ENCODE results near the gene KCNF1. TPM values are rescaled to one million over a fixed set of nuclear protein-coding genes. Genes with fewer than 3 reads are reported as not detected.

KCNF1 gene
- total RNA-seq, 1 donor from 2014 or later: 1.6 TPM

DNA sequence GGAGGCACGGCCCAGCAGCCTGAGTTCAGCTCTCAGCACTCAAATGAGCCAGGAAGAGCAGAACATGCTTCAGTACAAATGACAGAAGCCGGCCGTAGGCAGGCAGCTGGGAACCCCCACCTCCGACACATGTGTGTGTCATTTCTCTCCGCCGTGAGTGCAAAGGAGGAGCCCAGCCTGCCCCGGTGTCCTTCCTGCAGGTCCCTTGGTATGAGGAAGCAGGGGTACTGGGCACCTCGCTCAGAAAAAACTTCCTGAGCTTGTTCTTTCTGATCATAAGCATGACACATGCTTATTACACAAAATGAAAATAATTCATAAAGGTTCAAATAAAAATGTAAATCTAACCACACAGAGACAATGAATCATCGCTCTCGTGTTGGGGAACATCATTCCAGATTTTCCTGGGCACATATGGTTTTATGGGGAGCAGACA is 35.3 kb downstream of the KCNF1 start:
- no peak overlapping the region for H2AFZ ChIP-seq (ENCODE audit: low read depth, low read length)
- Mint-ChIP-seq H3K9me3 (ENCODE audit: unreplicated experiment) (peaks cover 18% of the 10 kb centered on the region), H3K36me3 (ENCODE audit: low read depth, unreplicated experiment) (no peaks in the 10 kb centered on the region), H3K27ac (ENCODE audit: unreplicated experiment) (no peak overlapping the region), H3K4me3 (ENCODE audit: unreplicated experiment) (no peak overlapping the region), H3K27me3 (ENCODE audit: low read depth, unreplicated experiment) (peaks cover 20% of the 10 kb centered on the region), H3K4me1 (ENCODE audit: low read depth, unreplicated experiment) (peaks cover 5% of the 10 kb centered on the region)
- H4K20me1 ChIP-seq (ENCODE audit: insufficient read depth, low read length): no peaks in the 10 kb centered on the region
- H3K4me3 ChIP-seq (ENCODE audit: insufficient read depth, low read depth, low read length): no peak overlapping the region
- no peak overlapping the region for H3K27ac ChIP-seq (ENCODE audit: low read depth, low read length)
- H3K36me3 ChIP-seq (ENCODE audit: insufficient read depth, low read length): no peaks in the 10 kb centered on the region
- H3K27me3 ChIP-seq (ENCODE audit: insufficient read depth, low read length): peaks cover 2% of the 10 kb centered on the region
- FAIRE-seq: no peak
- no peaks in the 10 kb centered on the region for H3K9me3 ChIP-seq (ENCODE audit: insufficient read depth, low read depth, low read length)
- peak overlapping the region; percentile 51 for H3K4me2 ChIP-seq (ENCODE audit: low read length)
- H3K79me2 ChIP-seq (ENCODE audit: insufficient read depth, low read length): no peaks in the 10 kb centered on the region
- DNase-seq (ENCODE audit: low read depth): peak; percentile 39
- TF ChIP-seq EZH2 (IDR thresholded peaks at IDR 0.05; ENCODE audit: insufficient read depth, low read length): no peak
- TF ChIP-seq, protein P1, sequence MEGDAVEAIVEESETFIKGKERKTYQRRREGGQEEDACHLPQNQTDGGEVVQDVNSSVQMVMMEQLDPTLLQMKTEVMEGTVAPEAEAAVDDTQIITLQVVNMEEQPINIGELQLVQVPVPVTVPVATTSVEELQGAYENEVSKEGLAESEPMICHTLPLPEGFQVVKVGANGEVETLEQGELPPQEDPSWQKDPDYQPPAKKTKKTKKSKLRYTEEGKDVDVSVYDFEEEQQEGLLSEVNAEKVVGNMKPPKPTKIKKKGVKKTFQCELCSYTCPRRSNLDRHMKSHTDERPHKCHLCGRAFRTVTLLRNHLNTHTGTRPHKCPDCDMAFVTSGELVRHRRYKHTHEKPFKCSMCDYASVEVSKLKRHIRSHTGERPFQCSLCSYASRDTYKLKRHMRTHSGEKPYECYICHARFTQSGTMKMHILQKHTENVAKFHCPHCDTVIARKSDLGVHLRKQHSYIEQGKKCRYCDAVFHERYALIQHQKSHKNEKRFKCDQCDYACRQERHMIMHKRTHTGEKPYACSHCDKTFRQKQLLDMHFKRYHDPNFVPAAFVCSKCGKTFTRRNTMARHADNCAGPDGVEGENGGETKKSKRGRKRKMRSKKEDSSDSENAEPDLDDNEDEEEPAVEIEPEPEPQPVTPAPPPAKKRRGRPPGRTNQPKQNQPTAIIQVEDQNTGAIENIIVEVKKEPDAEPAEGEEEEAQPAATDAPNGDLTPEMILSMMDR (IDR thresholded peaks at IDR 0.05; ENCODE audit: insufficient read depth, low read depth, low read length): no peak
- H3K9ac ChIP-seq (ENCODE audit: low read length): no peak overlapping the region
- peaks cover 11% of the 10 kb centered on the region for H3K4me1 ChIP-seq (ENCODE audit: insufficient read depth, low read length)

DNA sequence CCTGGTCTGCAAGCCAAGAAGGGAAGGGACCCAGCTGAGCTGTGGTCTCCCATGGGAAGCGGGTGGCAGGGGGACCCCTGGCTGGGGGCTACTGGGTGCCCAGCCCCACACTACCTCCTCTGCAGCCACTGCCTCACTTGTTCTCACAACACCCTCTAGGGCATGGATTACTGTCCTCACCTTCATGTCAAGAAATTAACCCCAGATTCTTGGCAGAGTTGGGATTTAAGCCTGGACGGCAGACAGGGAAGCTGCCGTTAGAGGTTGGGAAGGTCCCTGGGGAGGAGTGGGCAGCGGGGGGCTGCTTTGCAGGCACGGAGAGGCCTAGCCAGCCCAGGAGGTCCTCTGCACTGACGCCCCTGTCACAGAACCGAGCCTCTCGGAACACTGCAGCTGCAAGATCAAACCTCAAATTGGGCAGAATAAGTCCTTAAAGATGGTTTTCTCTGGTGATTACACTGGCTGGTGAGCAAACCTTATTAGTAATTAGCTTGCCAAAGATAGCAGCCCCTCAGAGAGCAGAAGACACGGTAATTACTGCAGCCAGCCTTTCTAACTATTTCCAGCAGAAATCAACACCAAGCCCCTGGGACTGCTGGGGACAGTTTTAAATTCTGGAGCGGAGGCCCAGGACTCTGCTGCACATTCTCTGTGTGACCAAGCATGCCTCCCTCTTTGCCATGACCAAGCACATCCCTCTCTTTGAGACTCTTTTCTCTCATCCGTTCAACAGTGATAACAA is 35.9 kb downstream of the KCNF1 start:
- no peak for TF ChIP-seq EZH2 (IDR thresholded peaks at IDR 0.05; ENCODE audit: insufficient read depth, low read length)
- TF ChIP-seq, protein P1 (IDR thresholded peaks at IDR 0.05; ENCODE audit: insufficient read depth, low read depth, low read length): no peak
- peaks cover 4% of the 10 kb centered on the region for H3K27me3 ChIP-seq (ENCODE audit: insufficient read depth, low read length)
- H3K4me1 ChIP-seq (ENCODE audit: insufficient read depth, low read length): peaks cover 11% of the 10 kb centered on the region
- H3K36me3 ChIP-seq (ENCODE audit: insufficient read depth, low read length): no peaks in the 10 kb centered on the region
- Mint-ChIP-seq H3K9me3 (ENCODE audit: unreplicated experiment) (peaks cover 18% of the 10 kb centered on the region), H3K4me3 (ENCODE audit: unreplicated experiment) (no peak overlapping the region), H3K36me3 (ENCODE audit: low read depth, unreplicated experiment) (no peaks in the 10 kb centered on the region), H3K4me1 (ENCODE audit: low read depth, unreplicated experiment) (peaks cover 5% of the 10 kb centered on the region), H3K27ac (ENCODE audit: unreplicated experiment) (no peak overlapping the region), H3K27me3 (ENCODE audit: low read depth, unreplicated experiment) (peaks cover 22% of the 10 kb centered on the region)
- H3K9me3 ChIP-seq (ENCODE audit: insufficient read depth, low read depth, low read length): no peaks in the 10 kb centered on the region
- H3K27ac ChIP-seq (ENCODE audit: low read depth, low read length): no peak overlapping the region
- no peak overlapping the region for H2AFZ ChIP-seq (ENCODE audit: low read depth, low read length)
- DNase-seq (ENCODE audit: low read depth) (no peak), FAIRE-seq (no peak)
- peak overlapping the region; percentile 51 for H3K4me2 ChIP-seq (ENCODE audit: low read length)
- H4K20me1 ChIP-seq (ENCODE audit: insufficient read depth, low read length): no peaks in the 10 kb centered on the region
- H3K4me3 ChIP-seq (ENCODE audit: insufficient read depth, low read depth, low read length): no peak overlapping the region
- no peak overlapping the region for H3K9ac ChIP-seq (ENCODE audit: low read length)
- H3K79me2 ChIP-seq (ENCODE audit: insufficient read depth, low read length): no peaks in the 10 kb centered on the region

DNA sequence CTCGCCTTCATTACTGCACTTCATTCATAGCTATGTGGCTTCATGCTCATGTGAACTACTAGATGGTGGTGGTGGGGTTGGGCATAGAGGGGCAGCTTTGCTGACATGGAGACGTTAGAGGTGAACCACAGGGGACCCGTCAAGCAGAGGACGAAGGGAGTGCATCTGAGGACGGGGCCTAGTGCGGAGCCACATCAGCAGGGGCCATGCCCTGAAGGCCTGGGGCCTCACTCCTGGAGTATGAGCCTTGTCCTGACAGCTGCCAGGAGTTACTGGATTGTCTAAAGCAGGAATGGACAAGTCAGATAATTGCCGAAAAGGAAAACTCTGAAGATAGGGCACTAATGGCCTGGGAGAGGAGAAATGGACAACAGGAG is 36.4 kb downstream of the KCNF1 start:
- H3K4me1 Mint-ChIP-seq (ENCODE audit: low read depth, unreplicated experiment): peaks cover 5% of the 10 kb centered on the region
- no peaks in the 10 kb centered on the region for H3K36me3 ChIP-seq (ENCODE audit: insufficient read depth, low read length)
- no peaks in the 10 kb centered on the region for H3K36me3 Mint-ChIP-seq (ENCODE audit: low read depth, unreplicated experiment)
- no peak for FAIRE-seq
- no peaks in the 10 kb centered on the region for H3K9me3 ChIP-seq (ENCODE audit: insufficient read depth, low read depth, low read length)
- H3K4me3 Mint-ChIP-seq (ENCODE audit: unreplicated experiment): no peak overlapping the region
- peaks cover 4% of the 10 kb centered on the region for H3K27me3 ChIP-seq (ENCODE audit: insufficient read depth, low read length)
- no peak overlapping the region for H2AFZ ChIP-seq (ENCODE audit: low read depth, low read length)
- H3K27ac ChIP-seq (ENCODE audit: low read depth, low read length): no peak overlapping the region
- no peak for DNase-seq (ENCODE audit: low read depth)
- no peak for TF ChIP-seq EZH2 (IDR thresholded peaks at IDR 0.05; ENCODE audit: insufficient read depth, low read length)
- TF ChIP-seq, protein P1 (IDR thresholded peaks at IDR 0.05; ENCODE audit: insufficient read depth, low read depth, low read length): no peak
- no peaks in the 10 kb centered on the region for H3K79me2 ChIP-seq (ENCODE audit: insufficient read depth, low read length)
- no peak overlapping the region for H3K4me3 ChIP-seq (ENCODE audit: insufficient read depth, low read depth, low read length)
- H3K9ac ChIP-seq (ENCODE audit: low read length): no peak overlapping the region
- no peaks in the 10 kb centered on the region for H4K20me1 ChIP-seq (ENCODE audit: insufficient read depth, low read length)
- H3K9me3 Mint-ChIP-seq (ENCODE audit: unreplicated experiment): peaks cover 18% of the 10 kb centered on the region
- H3K27me3 Mint-ChIP-seq (ENCODE audit: low read depth, unreplicated experiment): peaks cover 20% of the 10 kb centered on the region
- peaks cover 11% of the 10 kb centered on the region for H3K4me1 ChIP-seq (ENCODE audit: insufficient read depth, low read length)
- no peak overlapping the region for H3K27ac Mint-ChIP-seq (ENCODE audit: unreplicated experiment)
- no peak overlapping the region for H3K4me2 ChIP-seq (ENCODE audit: low read length)
